GM18520 (cell line): Measurements from ENCODE around the gene LINC01488.

Source experiments
- ATAC-seq: cut with Tn5 transposase; IDR thresholded peaks from one replicate; pipeline ENCODE4 v1.9.1; 2021; ENCODE audit not compliant: unreplicated experiment

LINC01488 gene

DNA sequence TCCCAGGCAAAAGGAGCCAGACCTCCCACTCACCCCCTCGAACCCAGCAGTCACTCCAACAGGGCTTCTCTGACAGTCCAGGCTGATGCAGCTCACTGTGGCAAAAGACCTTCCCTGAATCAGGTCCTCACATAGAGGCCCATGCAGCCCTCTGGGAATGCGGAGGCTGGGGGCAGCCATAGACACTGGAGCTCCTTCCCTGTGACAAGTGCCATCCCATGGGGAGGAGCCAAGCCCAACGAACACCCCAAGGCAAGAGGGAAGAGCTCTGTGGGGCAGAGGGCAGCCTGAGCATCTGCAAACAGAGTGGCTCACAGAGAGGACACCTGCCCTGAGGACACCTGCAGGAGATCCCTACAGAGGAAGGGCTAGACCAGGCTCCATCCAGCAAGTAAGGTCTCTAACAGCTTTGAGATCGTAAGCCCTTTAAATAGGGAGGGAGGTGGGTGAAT lies at the start of gene LINC01488:
Gene LINC01488, plus strand, starts transcription at position 271 of the 452 bp plus-strand sequence.
- ATAC-seq = no peak

DNA sequence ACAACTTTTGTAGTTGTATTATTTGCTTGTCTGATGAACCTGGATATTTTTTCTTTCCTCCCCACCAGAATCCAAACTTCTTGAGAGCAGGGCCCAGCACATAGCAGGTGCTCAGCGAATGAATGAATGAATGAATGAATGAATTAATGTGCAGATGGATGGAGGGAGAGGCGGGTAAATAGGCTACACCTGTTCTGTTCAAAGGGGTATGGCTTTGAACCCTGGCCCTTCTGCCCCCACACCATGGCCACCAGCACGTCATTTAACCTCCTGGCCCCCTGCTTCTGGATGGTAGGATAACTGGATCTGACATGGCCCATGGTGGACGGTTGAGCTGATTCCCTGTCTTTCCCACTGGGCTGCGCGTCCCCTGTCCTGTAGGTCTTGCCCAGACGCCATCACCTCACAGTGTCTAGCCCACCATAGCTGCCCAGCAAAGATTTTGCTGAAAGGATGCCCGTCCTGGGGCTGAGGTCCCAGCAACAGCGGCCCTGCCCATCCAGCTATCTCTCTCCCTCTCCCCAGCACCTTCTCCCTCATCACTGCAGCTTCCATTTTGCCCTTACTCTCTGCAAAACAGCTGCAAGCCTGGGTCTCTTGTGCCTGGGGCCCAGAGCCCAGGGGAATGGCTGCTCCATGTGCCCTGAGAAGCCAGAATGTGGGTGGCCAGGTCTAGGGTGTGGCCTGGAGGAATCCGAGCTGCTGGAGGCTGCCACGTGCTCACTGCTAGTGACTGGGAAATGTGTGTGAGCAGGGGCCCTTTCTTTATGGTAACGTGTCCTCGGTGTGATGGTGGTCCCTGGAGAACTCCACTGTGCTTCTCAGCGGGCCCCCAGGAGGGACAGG lies 49.3 kb upstream of the LINC01488 start:
- no peak for ATAC-seq

GRCh38 chr11:69433741-69434140 lies 47.7 kb upstream of the LINC01488 start:
- ATAC-seq = no peak

DNA sequence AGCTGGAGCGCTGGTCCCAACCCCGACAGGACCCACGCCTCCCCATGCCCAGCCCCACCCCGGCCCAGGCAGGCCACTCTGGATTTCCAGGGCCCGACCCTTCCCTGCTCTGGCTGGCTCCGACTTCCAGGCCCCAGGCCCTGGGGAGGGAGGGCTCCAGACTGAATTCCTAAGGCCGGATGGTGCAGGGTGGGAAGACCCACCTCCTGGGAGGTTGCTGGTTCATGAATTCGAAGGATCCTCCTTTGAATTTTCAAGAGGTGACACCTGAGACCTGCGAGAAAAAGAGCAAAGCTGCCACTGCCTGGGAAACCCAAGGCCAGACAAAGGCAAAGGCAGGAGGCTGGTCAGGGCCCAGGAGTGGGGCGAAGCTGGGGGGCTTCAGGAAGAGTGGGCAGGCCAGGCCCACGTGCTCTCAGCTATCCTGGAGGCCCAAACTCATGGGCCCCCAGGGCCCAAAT lies 47.0 kb upstream of the LINC01488 start:
- no peak for ATAC-seq

GRCh38 chr11:69435161-69435986 lies 46.1 kb upstream of the LINC01488 start:
- no peak for ATAC-seq

- ATAC-seq = no peak
These were observed 45.2 kb upstream of the LINC01488 start for GRCh38 chr11:69436041-69436982.

DNA sequence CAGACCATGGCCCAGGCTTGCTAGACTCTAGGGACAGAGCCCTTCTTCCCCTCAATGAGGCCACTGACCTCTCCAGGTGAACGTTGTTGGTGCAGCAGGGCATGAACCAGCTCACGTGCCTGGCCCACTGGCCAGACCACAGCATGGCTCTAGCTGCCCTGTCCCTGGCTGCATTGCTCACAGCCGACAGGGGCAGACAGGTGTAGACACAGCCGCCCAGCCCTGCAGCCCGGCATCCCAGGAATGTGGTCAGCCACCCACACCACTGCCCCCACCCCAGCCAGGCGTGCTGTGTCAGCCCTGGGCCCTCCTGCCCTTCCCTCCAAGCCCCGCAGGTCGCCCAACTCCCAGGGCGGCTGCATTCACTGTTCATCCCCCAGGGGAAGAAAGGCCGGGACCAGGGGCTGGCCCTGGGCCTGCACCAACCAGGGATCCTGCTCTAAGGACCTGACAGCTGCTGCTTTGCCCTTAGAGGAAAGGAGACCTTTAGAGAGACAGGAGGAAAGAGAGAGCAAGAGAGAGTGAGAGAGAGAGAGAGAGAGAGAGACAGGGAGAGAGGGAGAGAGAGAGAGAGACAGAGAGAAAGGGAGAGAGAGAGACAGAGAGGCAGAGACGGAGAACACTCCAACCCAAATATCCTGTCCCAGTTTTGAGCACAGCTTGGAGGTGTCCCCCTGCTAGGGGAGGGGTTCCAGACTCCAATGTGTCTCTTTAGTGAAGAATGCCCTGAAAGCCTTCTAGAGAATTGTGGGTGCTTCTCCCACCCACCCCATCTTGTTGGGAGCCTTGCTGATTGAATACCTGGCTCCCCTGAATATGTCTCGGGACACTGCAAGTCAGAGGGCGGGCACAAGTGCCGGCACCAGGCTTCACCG lies 44.2 kb upstream of the LINC01488 start:
- ATAC-seq = no peak

DNA sequence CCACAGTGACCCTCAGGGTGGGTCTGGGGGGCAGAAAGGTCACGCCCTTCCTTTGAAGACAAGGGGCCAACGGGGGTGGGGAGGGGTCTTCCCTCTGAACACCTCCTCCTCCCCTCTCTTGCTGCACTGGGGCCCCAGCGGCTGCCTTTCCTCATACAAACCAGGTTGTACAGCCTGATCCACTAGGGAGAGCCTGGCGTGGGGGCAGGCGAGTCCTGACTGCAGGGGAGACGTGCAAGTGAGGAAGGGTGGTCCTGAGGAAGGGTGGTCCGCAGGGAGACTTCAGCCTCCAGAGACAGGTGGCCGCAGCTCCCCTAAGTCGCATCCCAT lies 43.6 kb upstream of the LINC01488 start:
- no peak for ATAC-seq

DNA sequence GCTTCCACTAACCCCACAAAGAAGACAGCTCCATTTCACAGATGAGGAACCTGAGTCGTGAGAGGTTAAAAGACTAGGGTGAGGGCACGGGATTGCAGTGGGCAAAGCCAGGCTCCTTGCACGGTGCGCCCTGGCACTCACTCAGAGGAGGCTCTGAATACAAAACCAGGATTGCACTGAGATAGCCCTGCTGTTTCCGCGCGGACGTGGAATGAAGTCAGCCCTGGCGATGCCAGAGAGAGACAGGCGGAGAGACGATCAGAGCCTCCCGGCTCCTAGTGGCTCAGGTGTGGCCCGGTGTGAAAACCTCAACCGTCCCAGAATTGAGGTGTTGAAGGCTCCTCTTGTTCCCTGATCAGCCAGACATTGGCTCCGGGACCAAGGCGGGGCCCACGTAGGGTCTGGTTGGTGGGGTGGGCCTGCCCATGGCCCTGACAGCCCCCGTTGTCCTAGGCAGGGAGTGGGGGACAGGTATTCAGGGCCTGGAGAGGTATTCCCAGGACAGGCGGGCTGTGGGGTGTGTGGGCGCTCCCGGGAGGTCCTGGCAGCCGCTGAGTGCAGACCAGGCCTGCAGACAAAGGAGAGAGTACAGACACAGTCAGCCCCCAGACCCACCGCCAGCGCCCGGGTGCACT lies 43.1 kb upstream of the LINC01488 start:
- no peak for ATAC-seq

DNA sequence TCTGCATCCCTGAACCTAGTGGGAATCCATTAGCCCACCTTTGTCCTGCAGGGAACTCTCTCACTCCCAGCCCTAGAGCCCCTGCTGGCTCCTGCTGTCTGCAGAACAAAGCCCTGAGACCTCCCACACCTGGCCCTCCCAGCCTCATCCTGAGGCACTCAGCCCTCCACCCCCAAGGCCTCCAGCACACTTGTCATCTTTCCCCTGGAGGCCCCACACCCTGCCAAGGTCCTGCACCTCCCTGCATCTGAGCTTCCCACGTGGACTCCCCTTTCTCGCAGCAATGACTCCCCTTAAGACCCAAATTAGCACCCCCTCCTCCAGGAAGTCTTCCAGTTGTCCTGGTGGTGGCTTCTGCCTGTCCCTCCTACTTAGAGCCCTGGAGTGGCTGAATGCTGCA lies 42.3 kb upstream of the LINC01488 start:
- no peak for ATAC-seq

GRCh38 chr11:69439651-69440464 lies 41.6 kb upstream of the LINC01488 start:
- no peak for ATAC-seq

- no peak for ATAC-seq
These were observed 40.6 kb upstream of the LINC01488 start for GRCh38 chr11:69440876-69441275.

DNA sequence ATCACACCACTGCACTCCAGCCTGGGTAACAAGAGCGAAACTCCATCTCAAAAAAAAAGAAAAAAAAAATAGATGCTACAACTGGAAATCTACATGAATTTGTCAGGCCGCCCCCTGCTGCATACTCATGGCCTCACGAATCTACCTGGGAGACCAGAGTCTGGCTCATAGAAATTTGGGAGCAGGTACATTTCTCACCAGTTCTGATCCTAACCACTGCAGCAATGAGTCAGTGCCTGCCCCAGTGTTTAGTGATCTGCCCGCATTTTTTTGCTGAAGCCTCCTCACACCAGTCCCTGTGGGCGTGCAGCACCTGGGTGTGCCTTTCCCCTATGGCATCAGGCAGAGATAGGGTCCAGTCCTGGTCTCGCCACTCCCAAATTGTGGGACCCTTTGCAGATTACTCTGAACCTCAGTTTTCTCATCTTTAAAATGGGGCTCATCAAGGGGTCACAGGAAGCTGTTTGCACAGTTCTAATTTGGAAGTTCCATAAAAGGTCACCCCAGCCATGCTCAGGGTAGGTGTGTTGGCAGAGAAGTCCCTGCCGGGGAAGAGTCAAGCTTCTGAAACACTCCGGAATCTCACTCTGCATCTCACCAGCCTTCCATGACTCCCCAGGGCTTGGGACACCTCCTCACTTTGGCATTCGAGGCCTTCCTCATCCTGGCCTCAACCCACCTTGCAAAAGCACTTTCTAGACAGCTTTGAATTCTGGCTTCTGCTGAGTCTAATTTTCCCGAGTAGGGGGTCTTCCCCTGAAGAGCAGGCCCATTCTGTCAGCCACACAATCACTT lies 39.3 kb upstream of the LINC01488 start:
- ATAC-seq = no peak

DNA sequence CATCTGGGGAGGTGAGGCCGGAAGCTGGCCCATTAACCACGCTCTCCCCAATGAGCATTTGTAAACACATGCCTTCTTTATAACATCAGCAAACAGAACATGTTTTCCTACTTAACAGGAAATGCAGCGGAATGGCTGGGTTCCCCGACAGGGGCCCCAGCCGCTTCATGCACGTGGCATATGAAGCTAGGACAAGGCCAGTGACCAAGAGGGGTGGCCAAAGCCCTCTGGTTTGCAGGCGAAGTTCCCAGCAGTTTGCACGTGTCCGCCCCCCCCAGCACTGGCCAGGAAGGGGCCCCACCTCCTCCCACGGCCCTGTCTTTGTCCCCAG lies 38.7 kb upstream of the LINC01488 start:
- no peak for ATAC-seq

- peak; percentile 72 for ATAC-seq
These were observed 38.1 kb upstream of the LINC01488 start for GRCh38 chr11:69443138-69443967.

- no peak for ATAC-seq
These were observed 37.5 kb upstream of the LINC01488 start for GRCh38 chr11:69443968-69444364.
